ENCODE data around the gene PCSK2.
A peak's percentile ranks its signal among the peaks of the same experiment; 100 is the strongest.
"Not testable (repeated sequence)": the region's sequence is repeated elsewhere in the genome, so short reads cannot be mapped to it uniquely, and the experiment has no call there.

Gene PCSK2, protein sequence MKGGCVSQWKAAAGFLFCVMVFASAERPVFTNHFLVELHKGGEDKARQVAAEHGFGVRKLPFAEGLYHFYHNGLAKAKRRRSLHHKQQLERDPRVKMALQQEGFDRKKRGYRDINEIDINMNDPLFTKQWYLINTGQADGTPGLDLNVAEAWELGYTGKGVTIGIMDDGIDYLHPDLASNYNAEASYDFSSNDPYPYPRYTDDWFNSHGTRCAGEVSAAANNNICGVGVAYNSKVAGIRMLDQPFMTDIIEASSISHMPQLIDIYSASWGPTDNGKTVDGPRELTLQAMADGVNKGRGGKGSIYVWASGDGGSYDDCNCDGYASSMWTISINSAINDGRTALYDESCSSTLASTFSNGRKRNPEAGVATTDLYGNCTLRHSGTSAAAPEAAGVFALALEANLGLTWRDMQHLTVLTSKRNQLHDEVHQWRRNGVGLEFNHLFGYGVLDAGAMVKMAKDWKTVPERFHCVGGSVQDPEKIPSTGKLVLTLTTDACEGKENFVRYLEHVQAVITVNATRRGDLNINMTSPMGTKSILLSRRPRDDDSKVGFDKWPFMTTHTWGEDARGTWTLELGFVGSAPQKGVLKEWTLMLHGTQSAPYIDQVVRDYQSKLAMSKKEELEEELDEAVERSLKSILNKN

DNA sequence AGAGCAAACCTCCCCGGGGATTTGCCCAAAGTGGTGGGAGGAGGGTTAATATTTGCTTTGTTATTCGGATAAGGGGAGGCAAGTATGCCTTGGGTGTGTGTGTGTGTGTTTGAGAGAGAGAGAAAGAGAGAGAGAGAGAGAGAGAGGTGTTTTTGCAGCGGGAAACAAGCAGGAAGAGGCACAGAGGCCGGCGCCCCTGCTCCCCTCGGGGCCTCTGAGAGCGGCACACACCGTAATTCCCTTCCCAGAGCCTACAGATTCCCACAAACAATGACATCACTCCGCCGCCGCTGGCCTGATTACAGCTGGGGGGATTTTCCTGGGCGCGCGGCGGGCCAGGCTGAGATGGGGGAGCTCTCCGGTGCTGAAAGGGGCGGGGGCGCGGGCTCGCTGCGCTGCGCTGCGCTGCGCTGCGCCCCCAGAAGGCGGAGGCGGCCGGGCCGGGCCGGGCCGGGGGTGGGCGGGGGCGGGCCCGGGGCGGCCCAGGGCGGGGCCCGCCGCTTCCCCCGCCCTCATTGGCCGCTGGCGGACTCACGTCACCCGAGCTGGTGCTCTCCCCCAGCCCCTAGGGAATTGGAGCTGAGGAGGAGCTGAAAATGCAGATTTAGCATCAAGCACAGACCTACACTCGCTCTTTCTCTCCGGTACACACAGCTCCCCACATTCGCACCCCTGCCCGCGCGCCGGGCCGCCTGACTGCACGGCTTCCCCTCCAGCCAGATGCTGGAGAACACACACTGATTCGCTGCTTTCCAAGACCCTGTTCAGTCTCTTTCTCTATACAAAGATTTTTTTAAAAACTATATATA is at the start of gene PCSK2:
Gene PCSK2, plus strand, starts transcription at position 631 of the 809 bp plus-strand sequence. CDS start 266 bp downstream, outside the sequence.
- peak; percentile 87 for DNase-seq

DNA sequence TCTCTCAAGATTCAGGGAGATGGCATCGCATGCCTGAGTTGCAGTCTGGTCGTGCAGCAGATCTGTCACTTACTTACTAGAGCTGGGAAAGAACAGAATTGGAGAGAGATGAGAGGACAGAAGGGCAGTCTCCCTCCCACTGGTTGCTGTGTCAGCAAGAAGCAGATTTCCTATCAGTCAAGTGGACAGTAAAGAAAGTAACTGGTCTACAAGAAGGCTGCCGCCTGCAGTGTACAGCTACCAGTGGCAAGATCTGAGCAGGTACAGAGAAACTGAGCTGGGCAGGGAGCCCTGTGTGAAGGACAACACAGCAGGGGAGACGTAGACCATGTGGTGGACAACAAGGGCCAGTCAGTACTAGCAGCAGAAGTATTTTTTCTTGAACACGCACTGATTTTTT is 49.5 kb upstream of the PCSK2 start:
- DNase-seq, result no peak

DNA sequence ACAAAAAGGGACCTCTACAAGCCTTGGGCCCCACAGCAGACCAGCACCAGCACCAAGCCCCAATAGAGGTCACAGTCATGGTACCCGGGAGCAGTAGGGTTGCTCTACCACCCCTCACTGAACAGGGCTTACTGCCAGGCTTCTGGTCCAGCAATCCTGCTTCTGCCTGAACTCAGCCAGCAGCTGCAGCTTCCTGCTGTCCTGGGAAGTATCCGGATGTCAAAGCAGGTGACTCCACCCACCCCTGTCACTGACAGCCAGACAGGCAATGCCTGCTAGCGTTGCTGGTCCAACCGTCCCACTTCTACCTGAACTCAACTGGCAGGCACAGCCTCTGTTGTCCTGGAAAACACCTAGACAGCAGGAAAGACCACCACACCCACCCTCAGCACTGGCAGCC is 47.0 kb upstream of the PCSK2 start:
- DNase-seq, result no peak

DNA sequence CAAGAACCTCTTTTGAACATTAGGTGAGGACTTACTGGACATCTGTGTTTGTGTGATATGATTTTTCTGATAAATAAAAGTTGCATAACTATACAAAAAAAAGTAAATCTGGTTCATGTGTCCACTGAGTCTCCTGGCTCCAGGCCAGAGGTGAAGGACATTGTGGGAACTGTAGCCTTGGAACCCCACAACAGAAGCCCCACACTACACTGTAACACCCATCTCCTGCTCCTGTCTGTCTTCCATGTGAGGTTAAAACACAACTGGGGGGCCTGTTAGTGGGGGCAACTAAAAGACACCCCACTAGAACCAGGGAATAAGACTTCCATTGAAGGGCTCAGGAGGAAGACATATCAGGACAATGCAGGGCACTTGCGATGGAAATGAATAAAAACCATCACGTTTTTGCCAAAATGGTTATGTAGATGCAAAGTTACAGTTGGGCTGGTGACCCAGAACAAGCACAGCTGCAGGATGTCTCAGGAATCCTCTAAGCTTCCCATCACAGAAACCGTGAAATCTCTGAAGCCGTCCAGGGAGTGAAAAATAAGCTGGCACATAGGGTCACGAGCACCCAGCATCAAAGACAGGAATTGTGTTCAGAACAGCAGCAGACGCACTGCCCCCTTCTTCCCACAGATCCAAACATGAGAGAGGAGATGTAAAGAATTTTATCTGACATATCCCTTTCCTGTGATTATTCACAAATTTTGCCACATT is 36.7 kb upstream of the PCSK2 start:
- no peak for DNase-seq

DNA sequence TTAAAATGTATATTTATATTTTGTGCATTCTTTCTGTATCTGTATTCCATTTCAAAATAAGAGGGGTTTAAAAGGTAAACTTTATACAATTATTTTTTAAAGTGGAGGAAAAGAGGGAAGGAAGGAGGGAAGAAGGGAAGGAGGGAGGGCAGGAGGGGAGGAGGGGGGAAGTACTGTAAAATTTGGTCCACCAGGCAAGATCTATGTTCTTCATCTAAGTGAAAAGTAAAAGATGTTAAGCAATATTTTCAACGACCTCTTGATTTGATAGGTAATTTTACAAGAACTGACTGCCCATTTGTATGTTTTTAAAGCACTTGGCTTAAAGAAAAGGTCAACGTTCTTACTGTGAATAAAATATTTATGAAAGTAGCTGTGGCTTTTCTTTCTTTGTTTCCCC is 29.8 kb upstream of the PCSK2 start:
- no peak for DNase-seq

DNA sequence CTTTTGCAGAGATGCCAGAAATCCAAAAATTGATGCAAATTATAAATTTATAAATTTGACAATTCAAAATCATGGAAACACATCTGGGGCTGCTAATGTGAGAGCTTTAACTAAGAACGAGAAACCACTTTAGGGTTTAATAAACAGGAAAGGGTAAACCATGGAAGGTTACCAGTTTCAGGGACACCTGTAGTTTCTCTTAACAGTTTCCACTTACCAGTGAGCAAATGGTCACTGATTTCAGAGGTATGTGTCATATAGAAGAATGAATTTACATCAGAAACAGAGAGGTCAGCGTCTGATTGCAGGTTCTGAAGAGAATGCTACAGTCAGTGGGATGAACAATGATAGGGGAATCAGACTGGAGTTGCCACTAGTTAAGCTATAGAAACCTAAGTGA is 24.8 kb upstream of the PCSK2 start:
- DNase-seq, result no peak

DNA sequence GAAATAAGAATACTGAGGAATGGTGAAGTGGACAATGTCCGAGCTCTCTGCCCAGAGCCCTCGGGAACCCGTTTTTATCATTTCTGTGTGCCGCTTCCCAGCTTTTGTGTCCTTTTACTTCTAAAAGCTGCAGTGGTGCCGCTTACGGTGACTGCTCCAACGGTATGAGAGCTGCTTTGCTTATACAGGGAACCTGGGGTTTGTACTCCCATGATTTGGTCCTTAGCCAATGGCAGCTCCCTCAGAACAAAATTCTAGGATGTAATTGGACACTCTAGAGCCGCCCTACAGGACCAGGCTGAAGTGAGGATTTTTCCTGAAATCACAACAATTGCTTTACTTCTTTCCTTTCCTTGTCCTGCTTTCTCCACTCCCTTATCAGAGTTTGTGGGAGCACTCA is 24.2 kb upstream of the PCSK2 start:
- DNase-seq, result no peak

DNA sequence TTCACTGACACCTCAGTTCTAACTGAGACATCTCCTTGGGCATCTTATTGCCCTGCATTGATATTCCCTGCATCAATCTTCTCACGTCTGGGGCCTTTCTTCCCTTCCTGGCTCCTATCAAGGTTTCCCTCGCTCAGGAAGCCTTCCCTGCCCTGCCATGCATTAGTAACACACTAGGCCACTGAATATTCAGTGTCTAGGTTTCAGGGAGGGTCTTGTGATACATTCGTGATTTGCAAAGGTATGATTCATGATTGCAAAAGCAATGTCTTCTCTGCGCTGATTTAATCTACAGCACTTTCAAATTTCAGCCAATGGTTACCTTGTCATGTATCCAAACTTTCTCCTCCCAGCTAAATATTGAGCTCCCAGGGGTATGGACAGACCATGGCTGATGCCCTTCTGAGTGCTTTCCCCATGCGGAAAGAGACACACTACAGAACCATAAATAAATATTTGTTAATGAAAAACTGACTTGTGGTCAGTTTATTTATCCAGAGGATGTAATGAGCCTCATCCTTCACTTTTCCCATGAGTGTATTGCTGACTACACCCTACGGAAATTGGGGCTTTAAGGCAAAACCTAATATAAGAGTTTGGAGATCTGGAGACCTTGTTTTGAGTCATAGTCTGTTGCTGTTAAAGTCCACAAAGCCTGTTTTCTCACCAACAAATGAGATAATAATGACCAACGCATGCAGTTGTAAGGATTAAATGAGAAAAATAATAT is 21.6 kb upstream of the PCSK2 start:
- no peak for DNase-seq

DNA sequence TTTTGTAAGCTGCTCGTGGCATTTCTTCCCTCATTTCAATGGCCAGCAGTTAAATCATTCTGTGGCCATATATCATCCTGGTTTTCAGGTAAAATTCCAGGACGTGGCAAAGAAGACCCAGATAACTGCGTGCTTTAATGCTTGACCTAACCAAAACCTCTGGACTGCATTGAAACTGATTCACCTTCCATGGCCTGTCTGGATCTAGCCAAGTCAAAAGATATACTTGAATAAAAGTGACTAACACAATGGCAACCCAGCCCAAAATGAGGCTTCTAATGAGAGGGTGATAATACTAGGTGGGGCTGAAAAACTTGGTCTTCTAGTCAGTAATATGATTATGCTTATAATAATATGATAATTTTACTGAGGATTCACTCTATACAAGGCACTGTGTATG is 16.5 kb upstream of the PCSK2 start:
- DNase-seq, result no peak

DNA sequence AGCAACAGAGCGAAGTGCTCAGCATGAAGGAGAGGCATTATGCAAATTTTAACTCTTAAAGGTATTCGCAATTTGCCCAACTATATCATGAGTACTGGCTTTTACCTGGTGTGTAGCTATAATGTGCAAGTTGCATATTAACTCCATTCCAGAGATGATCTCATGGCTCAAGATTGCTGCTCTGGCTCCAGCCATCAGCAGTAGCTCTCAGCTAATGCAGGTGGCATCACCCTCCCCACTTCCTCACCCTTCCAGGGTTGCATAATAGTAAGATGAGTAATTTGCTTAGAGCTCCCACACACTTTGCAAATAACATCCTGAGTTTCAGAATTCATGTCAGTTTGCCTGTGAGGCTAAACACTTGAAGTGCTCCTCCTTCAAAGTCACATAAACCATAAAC is 15.9 kb upstream of the PCSK2 start:
- no peak for DNase-seq

DNA sequence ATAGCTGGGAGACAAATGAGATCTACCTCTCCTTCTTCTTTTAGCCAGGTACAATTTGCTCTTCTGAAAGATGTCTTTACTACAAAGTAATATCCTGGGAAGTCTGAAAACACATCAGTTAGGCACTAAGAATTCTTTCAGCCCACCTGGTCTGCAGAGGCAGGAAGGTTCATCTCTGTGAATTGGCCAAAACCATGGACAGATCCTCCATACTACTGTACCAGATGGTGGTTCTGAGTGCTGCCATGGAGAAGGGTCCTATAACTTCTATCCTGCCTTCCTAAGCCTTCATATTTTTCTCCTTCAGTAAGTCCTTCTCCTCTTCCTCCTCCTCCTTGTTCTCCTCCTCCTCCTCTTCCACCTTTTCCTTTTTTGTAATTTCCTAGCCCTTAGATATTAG is 11.7 kb upstream of the PCSK2 start:
- DNase-seq, result no peak

DNA sequence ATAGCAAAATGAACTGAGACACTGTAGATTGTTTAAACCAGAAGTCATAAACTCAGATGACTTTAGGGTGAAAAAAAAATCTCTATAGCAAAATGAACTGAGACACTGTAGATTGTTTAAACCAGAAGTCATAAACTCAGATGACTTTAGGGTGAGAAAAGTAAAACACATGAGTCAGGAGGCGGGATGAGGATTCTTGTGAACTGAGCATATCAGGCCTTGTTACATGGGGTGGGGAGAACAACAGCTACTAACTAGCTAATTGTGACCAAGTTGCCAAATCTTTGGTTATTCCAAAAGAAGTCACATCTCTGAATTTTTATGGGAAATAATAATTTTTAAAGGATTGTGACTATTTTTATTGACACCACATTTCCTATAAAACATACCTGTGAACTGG is 7.0 kb upstream of the PCSK2 start:
- not testable (repeated sequence) for DNase-seq

DNA sequence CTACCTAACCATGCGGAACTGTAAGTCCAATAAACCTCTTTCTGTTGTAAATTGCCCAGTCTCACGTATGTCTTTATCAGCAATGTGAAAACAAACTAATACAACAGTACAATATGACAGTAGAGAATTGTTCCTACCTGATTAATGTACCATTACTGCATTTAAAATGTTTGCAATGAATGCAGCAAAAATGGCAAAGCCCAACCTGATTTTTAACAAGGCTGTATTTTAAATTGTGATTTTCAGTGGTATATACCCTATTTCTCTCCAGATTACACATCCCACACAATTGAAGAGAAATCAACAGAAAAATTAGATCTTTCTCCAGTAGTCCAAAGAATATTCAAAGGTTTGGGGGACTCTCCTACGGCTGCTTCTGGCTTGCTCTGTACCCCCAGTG is 3.3 kb upstream of the PCSK2 start:
- no peak for DNase-seq

DNA sequence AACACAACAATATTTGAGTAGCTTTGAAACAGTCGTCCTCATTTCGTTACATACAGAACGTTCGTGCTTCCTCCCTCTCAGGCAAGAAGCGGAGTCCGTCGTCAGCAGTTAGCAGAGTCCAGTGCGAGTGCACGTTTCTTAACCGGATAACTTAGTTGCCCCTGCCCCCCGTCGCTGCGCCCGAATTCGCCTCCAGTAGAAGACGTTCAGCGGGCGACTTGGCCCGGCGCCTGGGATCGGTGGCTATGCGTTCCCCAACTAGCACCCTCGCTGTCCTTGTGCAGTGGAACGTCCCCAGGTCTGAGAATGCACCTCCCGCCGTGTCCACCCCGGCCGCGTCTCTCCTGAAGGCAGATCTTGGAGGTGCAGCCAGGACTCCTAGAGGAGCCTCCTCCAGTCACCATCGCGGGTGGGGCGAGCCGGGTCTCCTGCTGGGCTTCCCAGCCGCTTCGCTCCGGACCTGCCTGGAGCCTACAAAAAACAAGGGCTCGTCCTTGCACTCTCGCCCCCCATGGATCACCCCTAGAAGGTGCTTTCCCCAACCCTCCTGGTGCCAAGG is 910 bp upstream of the PCSK2 start:
- peak; percentile 42 for DNase-seq

DNA sequence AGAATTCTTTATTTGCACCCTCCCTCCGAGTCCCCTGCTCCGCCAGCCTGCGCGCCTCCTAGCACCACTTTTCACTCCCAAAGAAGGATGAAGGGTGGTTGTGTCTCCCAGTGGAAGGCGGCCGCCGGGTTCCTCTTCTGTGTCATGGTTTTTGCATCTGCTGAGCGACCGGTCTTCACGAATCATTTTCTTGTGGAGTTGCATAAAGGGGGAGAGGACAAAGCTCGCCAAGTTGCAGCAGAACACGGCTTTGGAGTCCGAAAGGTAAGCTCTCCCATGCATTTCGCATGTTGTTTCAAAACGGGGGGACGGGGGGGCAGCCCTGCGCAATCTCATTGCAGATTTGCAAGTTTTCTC is 357 bp downstream of the PCSK2 start:
- no peak for DNase-seq

DNA sequence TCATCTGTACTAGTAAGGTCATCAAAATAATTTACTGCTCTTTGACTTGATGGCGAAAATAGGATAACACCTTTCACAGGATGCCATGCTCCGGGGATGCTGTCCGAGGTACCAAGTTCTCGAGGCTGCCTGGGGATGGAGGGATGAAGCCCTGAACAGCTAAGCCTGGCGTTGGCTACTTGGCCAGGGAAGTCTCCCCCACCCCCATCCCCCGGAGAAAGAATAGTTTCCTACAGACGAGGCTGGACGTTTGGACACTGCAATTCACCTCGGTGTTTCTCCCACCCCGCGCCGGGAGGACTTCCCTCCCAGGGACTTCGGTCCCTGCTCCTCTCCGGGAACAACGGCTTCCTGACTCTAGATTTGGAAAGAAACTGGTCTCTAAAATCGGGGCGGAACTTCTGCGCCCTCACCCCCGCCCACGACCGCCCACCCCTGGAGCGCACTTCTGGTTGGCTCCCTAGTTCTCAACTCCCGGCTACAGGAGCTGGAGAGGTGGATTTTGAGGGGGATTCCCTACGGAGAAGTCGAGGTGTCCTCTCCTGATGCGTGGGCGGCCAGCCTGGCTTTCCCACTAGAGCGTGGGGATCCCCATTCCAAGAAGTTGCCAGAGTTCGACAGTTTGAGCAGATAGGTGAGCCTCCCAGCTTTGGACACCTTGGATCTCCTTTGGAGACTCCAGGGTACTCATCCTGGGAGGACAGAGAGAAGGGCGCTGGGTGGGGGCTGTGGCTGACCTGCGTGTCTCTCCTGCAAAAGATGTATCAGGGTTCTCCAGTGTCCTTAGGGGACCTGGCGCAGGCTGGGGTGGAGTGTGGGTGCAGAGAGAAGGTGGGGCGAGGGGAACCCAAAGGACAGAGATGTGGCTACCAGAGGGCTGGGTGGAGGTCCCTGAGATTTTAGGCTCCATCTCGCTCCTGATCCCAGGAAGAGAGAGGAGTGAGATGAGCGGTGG is 1.1 kb downstream of the PCSK2 start:
- no peak for DNase-seq

DNA sequence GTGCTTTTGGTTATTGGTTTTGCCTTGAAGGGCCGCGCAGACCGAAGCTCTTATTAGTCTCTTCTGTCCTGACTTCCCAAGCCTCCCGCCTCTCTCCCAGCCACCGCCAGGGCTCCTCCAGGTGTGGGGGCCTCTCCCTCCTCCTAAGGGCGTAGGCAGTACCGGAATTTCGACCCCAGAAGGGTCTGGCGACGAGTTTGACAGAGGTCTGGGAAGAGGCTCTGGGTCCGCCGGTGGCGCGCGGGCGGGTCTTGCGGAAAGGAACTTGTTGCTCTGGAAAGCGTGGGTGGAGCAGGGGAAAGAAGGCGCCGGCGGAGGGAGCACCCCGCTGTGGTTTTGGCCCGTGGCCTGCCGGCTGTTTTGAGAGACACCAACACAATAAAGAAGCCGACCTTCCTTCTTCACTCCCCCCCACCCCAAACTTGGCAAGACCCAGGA is 1.8 kb downstream of the PCSK2 start:
- DNase-seq, result no peak

DNA sequence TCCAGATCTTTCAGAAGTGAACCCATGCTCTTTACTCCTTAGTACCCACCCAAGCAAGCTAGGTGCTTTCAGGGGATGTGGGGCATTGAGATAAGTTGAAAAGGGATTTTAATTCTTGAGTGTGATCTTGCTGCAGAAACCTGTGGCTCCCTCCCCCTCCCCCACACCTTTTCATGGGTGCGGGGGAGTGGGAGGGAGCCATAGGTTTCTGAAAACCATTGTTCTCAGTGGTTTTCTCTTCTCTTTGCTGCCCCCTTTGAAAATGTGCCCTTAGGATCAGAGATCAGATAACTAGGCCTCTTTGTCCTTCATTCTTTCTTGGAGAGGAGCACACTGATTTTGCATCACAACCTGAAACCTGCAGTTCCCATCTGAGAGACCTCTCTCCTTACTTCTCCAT is 2.4 kb downstream of the PCSK2 start:
- DNase-seq, result no peak

DNA sequence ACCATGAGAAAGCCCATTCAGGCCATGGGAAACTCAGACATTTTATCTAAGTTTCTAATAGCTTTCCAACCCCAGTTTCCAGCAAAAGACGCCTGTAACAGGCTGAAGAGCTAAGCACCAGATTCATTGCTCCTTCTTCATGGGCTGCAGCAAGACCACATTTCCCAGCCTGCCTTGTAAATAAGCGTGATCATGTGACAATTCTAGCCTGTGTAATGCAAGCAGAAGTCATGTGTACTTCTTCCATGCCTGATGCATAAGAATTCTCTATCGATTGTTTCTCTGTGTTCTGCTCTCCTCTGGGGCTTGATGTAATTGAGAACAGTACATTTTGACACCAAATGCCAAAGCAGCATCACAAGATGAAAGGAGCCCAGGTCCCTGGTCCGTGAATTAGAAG is 6.8 kb downstream of the PCSK2 start:
- DNase-seq, result no peak

DNA sequence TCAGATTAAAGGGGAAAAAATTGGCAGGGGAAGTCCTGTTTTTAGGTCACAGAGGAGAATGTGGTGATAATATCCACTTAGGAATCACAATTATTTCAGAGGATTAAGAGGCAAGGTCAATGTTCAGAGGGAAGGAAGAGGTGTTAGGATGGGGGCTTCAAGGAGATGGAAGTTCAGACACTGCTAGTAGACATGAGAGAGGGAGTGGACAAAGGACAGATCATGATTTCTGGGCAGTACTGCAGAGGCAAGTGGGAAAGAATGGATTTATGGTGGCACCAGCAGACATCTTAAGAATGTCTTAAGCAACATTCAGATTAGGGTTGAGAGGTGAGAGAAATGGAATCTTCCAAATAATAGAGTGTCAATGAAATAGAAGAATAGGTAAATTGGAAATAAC is 9.9 kb downstream of the PCSK2 start:
- no peak for DNase-seq

DNA sequence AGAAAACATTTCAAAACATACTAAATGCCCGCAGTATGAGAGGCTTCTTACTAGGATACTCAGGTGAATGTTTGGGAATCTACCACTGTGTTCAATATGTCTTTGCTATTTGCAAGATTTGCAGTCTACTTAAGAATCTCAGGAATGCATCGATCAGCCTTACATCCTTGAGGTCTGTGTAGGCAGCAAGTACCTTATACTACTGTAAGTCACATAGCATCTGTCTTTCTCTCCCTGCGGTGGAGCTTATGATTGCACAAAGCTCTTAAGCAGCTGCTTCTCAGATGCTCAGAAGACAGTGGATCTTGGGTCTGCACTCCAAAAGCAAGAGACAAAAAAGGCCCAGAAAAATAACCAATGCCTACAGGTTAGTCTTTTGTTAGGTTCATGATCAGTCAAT is 21.4 kb downstream of the PCSK2 start:
- no peak for DNase-seq
